Naive thymus-derived CD4-positive, alpha-beta T cell (primary cell): ENCODE measurements around the gene HSPA9. TPM values are rescaled to one million over a fixed set of nuclear protein-coding genes. Genes with fewer than 3 reads are reported as not detected.
A peak's percentile ranks its signal among the peaks of the same experiment; 100 is the strongest.

Experiments
- ATAC-seq: fragments of 150-1000 bp; cut with Tn5 transposase; 2 replicates; pipeline ENCODE4 v1.10.0; 2021; ENCODE audit warnings: mild to moderate bottlenecking, moderate library complexity
- CTCF ChIA-PET: fragments of 350-600 bp; sonication (Branson Sonifier 250); formaldehyde crosslinking; loops from one replicate; lab custom pipeline; 2021; ENCODE audit warnings: antibody characterized with exemption; lab: Charles Lee
- POLR2A ChIA-PET: fragments of 350-600 bp; sonication (Branson Sonifier 250); formaldehyde crosslinking; loops from one replicate; lab custom pipeline; 2021; ENCODE audit warnings: antibody characterized with exemption, inconsistent platforms; lab: Charles Lee
- DNase-seq, 9 donors: peaks; one replicate each; pipeline versions ENCODE4 v3.0.0 to v3.0.0-alpha.2; 2020 to 2022; ENCODE audit warnings: mixed read lengths in 1 of 9
- H3K27ac ChIP-seq: one replicate; pipeline ENCODE4 v1.7.0; 2013; ENCODE audit warnings: mild to moderate bottlenecking, low read depth, low read length, moderate library complexity
- H3K27me3 ChIP-seq, 2 donors: one replicate each; pipeline ENCODE4 v1.7.0; 2013; ENCODE audit warnings: low read length in 2 of 2, mild to moderate bottlenecking in 2 of 2, moderate library complexity in 2 of 2; ENCODE audit not compliant: control insufficient read depth in 2 of 2, insufficient read depth in 2 of 2
- H3K36me3 ChIP-seq, 3 experiments: 1 replicate in 2 of 3; 2 replicates in 1 of 3; pipeline ENCODE4 v1.7.0; 2013; ENCODE audit warnings: low read length in 3 of 3, mild to moderate bottlenecking in 3 of 3, moderate library complexity in 1 of 3; ENCODE audit not compliant: insufficient read depth in 3 of 3, control insufficient read depth in 2 of 3
- H3K4me1 ChIP-seq, 2 donors: one replicate each; pipeline ENCODE4 v1.7.0; 2013; ENCODE audit warnings: low read length in 2 of 2, mild to moderate bottlenecking in 2 of 2, moderate library complexity in 1 of 2; ENCODE audit not compliant: control insufficient read depth in 2 of 2, insufficient read depth in 2 of 2
- H3K4me3 ChIP-seq: 2 replicates; pipeline ENCODE4 v1.7.0; 2013; ENCODE audit warnings: mild to moderate bottlenecking, low read length
- H3K9me3 ChIP-seq, 3 experiments: 1 replicate in 2 of 3; 2 replicates in 1 of 3; pipeline ENCODE4 v1.7.0; 2013; ENCODE audit warnings: low read length in 3 of 3; ENCODE audit not compliant: control insufficient read depth in 2 of 3
- H3K27ac Mint-ChIP-seq, 9 donors: one replicate each; pipeline ENCODE4 v1.8.0; 2020 to 2022; ENCODE audit warnings: mixed read lengths in 9 of 9, mild to moderate bottlenecking in 8 of 9, moderate library complexity in 5 of 9, inconsistent platforms in 2 of 9
- H3K27me3 Mint-ChIP-seq, 5 donors: one replicate each; pipeline ENCODE4 v1.8.0; 2021 to 2022; ENCODE audit warnings: mixed read lengths in 5 of 5, mild to moderate bottlenecking in 1 of 5
- H3K36me3 Mint-ChIP-seq, 5 donors: one replicate each; pipeline ENCODE4 v1.8.0; 2020 to 2022; ENCODE audit warnings: mixed read lengths in 5 of 5, mild to moderate bottlenecking in 3 of 5, inconsistent platforms in 1 of 5
- H3K4me1 Mint-ChIP-seq, 7 donors: one replicate each; pipeline ENCODE4 v1.8.0; 2020 to 2022; ENCODE audit warnings: mixed read lengths in 7 of 7, mild to moderate bottlenecking in 3 of 7, inconsistent platforms in 1 of 7
- H3K4me3 Mint-ChIP-seq, 10 donors: one replicate each; pipeline ENCODE4 v1.8.0; 2020 to 2022; ENCODE audit warnings: mild to moderate bottlenecking in 10 of 10, mixed read lengths in 10 of 10, moderate library complexity in 6 of 10, inconsistent platforms in 2 of 10
- H3K9me3 Mint-ChIP-seq, 11 donors: one replicate each; pipeline ENCODE4 v1.8.0; 2020 to 2022; ENCODE audit warnings: mixed read lengths in 11 of 11, mild to moderate bottlenecking in 4 of 11, inconsistent platforms in 1 of 11, moderate library complexity in 1 of 11
- intact Hi-C, 2 donors: fragments of 100-400 bp; cut with micrococcal nuclease; formaldehyde crosslinking; loops; one replicate each; pipeline ENCODE4 v1.15.1; 2023
- polyA plus RNA-seq, 2 donors: library from polyadenylated mRNA; unstranded; fragments of 300-500 nt; fragmentation: Illumina TruSeq; gene quantifications; one replicate each; pipeline ENCODE4 v1.2.3, GENCODE V29; 2021
- total RNA-seq, 6 experiments: library from RNA in 5 of 6; stranded (reverse) in 5 of 6; gene quantifications; 1 replicate in 5 of 6; 2 replicates in 1 of 6; pipeline ENCODE4 v1.2.3 and lab custom pipeline; 2021 to 2026

The HSPA9 gene
- total and polyA plus RNA-seq, 7 experiments from 2014 or later = 143 to 274 (median 171) TPM

DNA sequence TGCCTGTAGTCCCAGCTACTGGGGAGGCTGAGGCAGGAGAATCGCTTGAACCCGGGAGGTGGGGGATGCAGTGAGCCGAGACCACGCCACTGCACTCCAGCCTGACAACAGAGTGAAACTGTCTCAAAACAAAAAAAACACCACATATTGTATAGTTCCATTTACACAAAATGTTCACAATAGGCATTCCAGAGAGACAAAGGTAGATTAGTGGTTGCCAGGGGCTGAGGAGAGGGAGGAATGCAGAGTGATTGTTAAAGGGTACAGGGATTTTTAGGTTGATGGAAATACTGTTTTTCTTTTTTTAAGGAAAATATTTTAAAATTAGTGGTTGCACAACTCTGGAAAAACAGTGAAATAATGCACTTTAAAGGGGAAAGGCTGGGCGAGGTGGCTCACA, 51.8 kb downstream of the HSPA9 start:
- H3K4me1 ChIP-seq = no peaks in the 10 kb centered on the region
- intact Hi-C loops = no loop called here
- Mint-ChIP-seq H3K27ac (peak overlapping the region in 4 of 9 donors; percentile 12 to 47 (median 30)), H3K36me3 (peaks cover 0 to 7% (median 2%) of the 10 kb centered on the region in 5 donors), H3K9me3 (no peaks in the 10 kb centered on the region), H3K27me3 (no peaks in the 10 kb centered on the region), H3K4me3 (peak overlapping the region in 1 of 10 donors; percentile 30), H3K4me1 (peaks cover 18 to 47% (median 30%) of the 10 kb centered on the region in 7 donors)
- peaks cover 0 to 16% (median 0%) of the 10 kb centered on the region in 3 experiments for H3K36me3 ChIP-seq
- H3K27ac ChIP-seq = no peak overlapping the region
- ATAC-seq (no peak), DNase-seq (no peak)
- POLR2A ChIA-PET = no interaction called here
- no peaks in the 10 kb centered on the region for H3K27me3 ChIP-seq
- CTCF ChIA-PET = no interaction called here
- no peak overlapping the region for H3K4me3 ChIP-seq
- no peaks in the 10 kb centered on the region for H3K9me3 ChIP-seq

DNA sequence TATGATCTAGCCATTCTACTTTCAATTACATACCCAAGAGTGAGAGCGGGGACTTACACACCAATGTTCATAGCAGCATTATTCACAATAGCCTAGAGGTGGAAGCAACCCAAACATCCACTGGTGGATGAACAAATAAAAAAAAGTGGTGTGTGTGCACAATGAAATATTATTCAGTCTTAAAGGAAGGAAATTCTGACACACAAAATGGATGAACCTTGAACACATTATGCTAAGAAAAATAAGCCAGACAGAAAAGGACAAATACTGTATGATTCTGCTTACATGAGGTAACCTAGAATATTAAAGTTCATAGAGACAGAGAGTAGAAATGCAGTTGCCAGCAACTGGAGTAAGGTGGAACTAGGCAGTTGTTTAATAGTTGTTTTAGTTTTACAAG, 54.2 kb downstream of the HSPA9 start:
- Mint-ChIP-seq H3K36me3 (peaks cover 0 to 19% (median 6%) of the 10 kb centered on the region in 5 donors), H3K9me3 (no peaks in the 10 kb centered on the region), H3K4me3 (no peak overlapping the region), H3K27ac (peak overlapping the region in 7 of 9 donors; percentile 0 to 59 (median 15)), H3K27me3 (no peaks in the 10 kb centered on the region), H3K4me1 (peaks cover 12 to 31% (median 22%) of the 10 kb centered on the region in 7 donors)
- no peak for DNase-seq
- no peaks in the 10 kb centered on the region for H3K27me3 ChIP-seq
- no peaks in the 10 kb centered on the region for H3K4me1 ChIP-seq
- intact Hi-C loops = no loop called here
- H3K9me3 ChIP-seq = no peaks in the 10 kb centered on the region
- ChIA-PET POLR2A (no interaction called here), CTCF (interaction anchor here (0.6 to 1.0 kb wide), 3 partner anchors 17 to 323 kb away, joined by 3 read pairs; no protein-coding TSS in a partner anchor)
- H3K27ac ChIP-seq = no peak overlapping the region
- ATAC-seq = no peak
- peaks cover 2 to 31% (median 7%) of the 10 kb centered on the region in 3 experiments for H3K36me3 ChIP-seq
- H3K4me3 ChIP-seq = no peak overlapping the region

DNA sequence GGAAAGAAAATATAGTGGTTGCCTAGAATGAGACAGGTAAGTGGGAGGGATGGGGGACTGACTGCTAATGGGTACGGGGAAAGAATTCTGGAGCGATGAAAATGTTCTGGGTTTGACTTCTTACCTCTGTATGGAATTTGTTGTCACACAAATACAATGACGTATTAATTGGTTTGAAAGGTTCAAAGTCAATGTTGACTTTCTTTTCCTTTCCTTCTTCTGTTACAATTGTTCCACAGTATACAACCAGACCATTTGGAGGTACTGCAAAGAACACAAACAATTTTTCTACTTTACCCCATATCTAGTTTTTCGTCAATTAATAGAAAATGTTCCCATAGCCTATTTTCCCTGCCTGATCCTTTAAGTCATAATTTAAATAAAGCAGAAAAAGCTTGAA, 57.8 kb downstream of the HSPA9 start:
- H3K4me1 Mint-ChIP-seq = peaks cover 5 to 22% (median 13%) of the 10 kb centered on the region in 7 donors
- no peaks in the 10 kb centered on the region for H3K9me3 Mint-ChIP-seq
- no peak for ATAC-seq
- ChIA-PET CTCF (interaction anchor here (0.6 to 0.7 kb wide), 2 partner anchors 31 to 65 kb away, joined by 3 read pairs; no protein-coding TSS in a partner anchor), POLR2A (interaction anchor here (0.6 kb wide), 1 partner anchor 862 kb away, joined by 3 read pairs; no protein-coding TSS in a partner anchor)
- no peak for DNase-seq
- no peak overlapping the region for H3K4me3 Mint-ChIP-seq
- H3K9me3 ChIP-seq = no peaks in the 10 kb centered on the region
- H3K36me3 Mint-ChIP-seq = peaks cover 0 to 34% (median 8%) of the 10 kb centered on the region in 5 donors
- no peaks in the 10 kb centered on the region for H3K4me1 ChIP-seq
- peaks cover 13 to 66% (median 26%) of the 10 kb centered on the region in 3 experiments for H3K36me3 ChIP-seq
- H3K27ac ChIP-seq = no peak overlapping the region
- H3K4me3 ChIP-seq = no peak overlapping the region
- intact Hi-C loops = no loop called here
- no peaks in the 10 kb centered on the region for H3K27me3 Mint-ChIP-seq
- no peak overlapping the region for H3K27ac Mint-ChIP-seq
- no peaks in the 10 kb centered on the region for H3K27me3 ChIP-seq

DNA sequence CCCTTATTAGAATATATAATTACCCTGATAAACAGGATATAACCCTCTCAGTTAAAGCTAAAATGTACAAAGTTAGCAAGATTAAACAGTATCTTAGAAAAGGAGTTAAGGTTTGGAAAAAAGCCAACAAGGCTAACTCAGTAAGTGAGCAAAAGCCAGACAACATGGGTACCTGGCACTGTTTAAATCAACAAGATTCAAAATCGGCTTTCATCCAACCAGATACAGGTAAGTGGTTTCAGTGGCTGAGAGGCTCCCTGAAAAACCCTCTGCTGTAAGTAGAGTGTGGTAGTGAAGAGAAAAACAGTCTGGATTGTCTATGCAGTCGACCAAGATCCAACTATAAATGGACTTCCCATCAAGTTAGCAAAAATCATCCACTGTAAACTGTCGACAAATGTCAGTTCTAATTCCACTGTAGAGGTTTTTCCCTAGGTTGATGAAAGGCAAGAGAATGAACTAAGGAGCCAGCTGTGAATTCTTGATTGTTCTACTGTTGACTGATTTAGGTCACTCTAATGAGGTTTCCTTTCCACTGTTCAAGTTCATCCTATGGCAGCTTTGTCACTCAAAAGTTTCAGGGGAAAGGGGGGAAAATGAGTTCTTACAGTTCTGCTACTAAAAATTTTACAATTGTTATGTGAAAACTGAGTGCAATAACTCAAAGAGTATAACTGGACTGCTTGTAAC, 59.5 kb downstream of the HSPA9 start:
- Mint-ChIP-seq H3K36me3 (peaks cover 0 to 43% (median 10%) of the 10 kb centered on the region in 5 donors), H3K27me3 (no peaks in the 10 kb centered on the region), H3K9me3 (no peaks in the 10 kb centered on the region), H3K4me3 (no peak overlapping the region), H3K27ac (peak overlapping the region in 1 of 9 donors; percentile 9), H3K4me1 (peaks cover 4 to 11% (median 6%) of the 10 kb centered on the region in 7 donors)
- POLR2A ChIA-PET = interaction anchor here (1.2 kb wide), 1 partner anchor 10 kb away, joined by 3 read pairs; no protein-coding TSS in a partner anchor
- Histone ChIP-seq H3K4me3 (no peak overlapping the region), H3K9me3 (no peaks in the 10 kb centered on the region), H3K36me3 (peaks cover 13 to 79% (median 26%) of the 10 kb centered on the region in 3 experiments), H3K27ac (no peak overlapping the region), H3K27me3 (no peaks in the 10 kb centered on the region), H3K4me1 (no peaks in the 10 kb centered on the region)
- CTCF ChIA-PET = no interaction called here
- intact Hi-C loops = no loop called here
- ATAC-seq (no peak), DNase-seq (no peak)

DNA sequence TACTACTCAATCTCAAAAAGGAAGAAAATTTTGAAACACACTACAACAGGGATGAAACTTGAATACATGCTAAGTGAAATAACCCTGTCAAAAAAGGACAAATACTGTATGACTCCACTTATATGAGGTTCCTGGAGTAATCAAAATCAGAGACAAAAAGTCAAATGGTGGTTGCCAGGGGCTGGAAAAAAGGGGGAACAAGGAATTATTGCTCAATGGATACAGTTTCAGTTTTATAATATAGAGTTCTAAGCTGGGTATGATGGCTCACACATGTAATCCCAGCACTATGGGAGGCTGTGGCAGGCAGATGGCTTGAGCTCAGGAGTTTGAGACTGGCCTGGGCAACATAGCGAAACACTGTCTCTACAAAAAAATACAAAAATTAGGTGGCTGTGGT, 61.2 kb downstream of the HSPA9 start:
- Mint-ChIP-seq H3K4me1 (peaks cover 0 to 7% (median 4%) of the 10 kb centered on the region in 7 donors), H3K36me3 (peaks cover 5 to 52% (median 17%) of the 10 kb centered on the region in 5 donors), H3K4me3 (no peak overlapping the region), H3K27me3 (no peaks in the 10 kb centered on the region), H3K27ac (peak overlapping the region in 1 of 9 donors; percentile 39), H3K9me3 (no peaks in the 10 kb centered on the region)
- H3K4me1 ChIP-seq = no peaks in the 10 kb centered on the region
- ChIA-PET CTCF (interaction anchor here (1.7 kb wide), 1 partner anchor 11 kb away, joined by 5 read pairs; no protein-coding TSS in a partner anchor), POLR2A (no interaction called here)
- H3K36me3 ChIP-seq = peaks cover 13 to 91% (median 26%) of the 10 kb centered on the region in 3 experiments
- no peaks in the 10 kb centered on the region for H3K9me3 ChIP-seq
- no peak overlapping the region for H3K4me3 ChIP-seq
- intact Hi-C loops = loop anchor here in 1 of 2 donors (5.0 kb wide), 1 partner anchor 77 kb away; the partner anchor contains the start of gene REEP2
- H3K27ac ChIP-seq = no peak overlapping the region
- no peaks in the 10 kb centered on the region for H3K27me3 ChIP-seq
- ATAC-seq = peak; percentile 33
- DNase-seq = no peak

DNA sequence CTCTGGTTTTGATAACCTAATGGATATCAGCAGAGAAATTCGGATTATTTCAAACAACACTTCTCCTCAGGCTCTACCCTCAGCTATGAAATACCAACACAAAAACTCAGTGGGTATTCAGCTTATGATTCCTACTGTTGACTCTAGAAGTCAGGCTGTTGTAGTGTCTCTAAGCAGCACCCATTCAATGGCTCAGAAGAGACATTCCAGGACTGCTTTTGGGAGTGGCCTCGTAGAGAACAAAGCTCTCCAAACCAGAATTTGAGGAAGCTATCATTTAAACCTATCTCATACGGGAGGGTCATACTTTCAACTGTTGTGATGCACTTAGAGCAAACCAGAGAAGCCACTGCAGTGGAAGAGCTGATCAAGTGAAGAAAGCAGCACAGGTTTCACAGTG, 66.2 kb downstream of the HSPA9 start:
- no peak overlapping the region for H3K4me3 Mint-ChIP-seq
- CTCF ChIA-PET = interaction anchor here (0.6 to 1.5 kb wide), 2 partner anchors 11 to 60 kb away, joined by 3 to 6 read pairs; no protein-coding TSS in a partner anchor
- H3K27me3 Mint-ChIP-seq = no peaks in the 10 kb centered on the region
- H3K27ac Mint-ChIP-seq = peak overlapping the region in 3 of 9 donors; percentile 16 to 46 (median 21)
- no peak overlapping the region for H3K4me3 ChIP-seq
- POLR2A ChIA-PET = interaction anchor here (0.7 kb wide), 1 partner anchor 70 kb away, joined by 3 read pairs; the partner anchor contains the start of gene REEP2
- H3K4me1 Mint-ChIP-seq = peaks cover 0 to 6% (median 0%) of the 10 kb centered on the region in 7 donors
- H3K9me3 Mint-ChIP-seq = no peaks in the 10 kb centered on the region
- intact Hi-C loops = no loop called here
- peaks cover 5 to 44% (median 19%) of the 10 kb centered on the region in 5 donors for H3K36me3 Mint-ChIP-seq
- peaks cover 7 to 68% (median 9%) of the 10 kb centered on the region in 3 experiments for H3K36me3 ChIP-seq
- H3K9me3 ChIP-seq = no peaks in the 10 kb centered on the region
- no peak for ATAC-seq
- no peaks in the 10 kb centered on the region for H3K27me3 ChIP-seq
- DNase-seq = no peak
- H3K4me1 ChIP-seq = no peaks in the 10 kb centered on the region
- no peak overlapping the region for H3K27ac ChIP-seq
